Endodermal cell (in vitro differentiated cells): Measurements from ENCODE around the gene SNTB2. TPM values are rescaled to one million over a fixed set of nuclear protein-coding genes. Genes with fewer than 3 reads are reported as not detected.

Source experiments
- DNase-seq: peaks from one replicate; pipeline ENCODE4 v3.0.0-alpha.2; 2017
- H3K27ac ChIP-seq: 2 replicates; pipeline ENCODE4 v1.5.1; 2013; ENCODE audit warnings: mild to moderate bottlenecking, low read depth, low read length, moderate library complexity
- H3K27me3 ChIP-seq: 2 replicates; pipeline ENCODE4 v1.6.1; 2013; ENCODE audit warnings: mild to moderate bottlenecking, low read length, moderate library complexity; ENCODE audit not compliant: insufficient read depth, control insufficient read depth, poor library complexity, severe bottlenecking
- H3K36me3 ChIP-seq: 2 replicates; pipeline ENCODE4 v1.7.0; 2013; ENCODE audit warnings: mild to moderate bottlenecking, low read length, moderate library complexity; ENCODE audit not compliant: control insufficient read depth, insufficient read depth
- H3K4me1 ChIP-seq: one replicate; pipeline ENCODE4 v1.7.0; 2013; ENCODE audit warnings: low read length; ENCODE audit not compliant: control insufficient read depth, insufficient read depth
- H3K4me3 ChIP-seq: 2 replicates; pipeline ENCODE4 v1.5.1; 2013; ENCODE audit warnings: mild to moderate bottlenecking, low read length, moderate library complexity
- H3K9ac ChIP-seq: 2 replicates; pipeline ENCODE4 v1.6.1; 2013; ENCODE audit warnings: mild to moderate bottlenecking, low read length, moderate library complexity; ENCODE audit not compliant: poor library complexity, severe bottlenecking; ENCODE audit errors: extremely low read depth
- H3K9me3 ChIP-seq: 2 replicates; pipeline ENCODE4 v1.6.1; 2013; ENCODE audit warnings: mild to moderate bottlenecking, low read length, moderate library complexity; ENCODE audit not compliant: control insufficient read depth
- H3K27ac Mint-ChIP-seq: 2 replicates; pipeline ENCODE4 v1.8.0; 2020; ENCODE audit warnings: mixed read lengths
- H3K27me3 Mint-ChIP-seq: 2 replicates; pipeline ENCODE4 v1.8.0; 2021; ENCODE audit warnings: mild to moderate bottlenecking, mixed read lengths; ENCODE audit not compliant: insufficient read depth
- H3K36me3 Mint-ChIP-seq: 2 replicates; pipeline ENCODE4 v1.8.0; 2020; ENCODE audit warnings: low read depth, mixed read lengths
- H3K4me1 Mint-ChIP-seq: 2 replicates; pipeline ENCODE4 v1.8.0; 2020; ENCODE audit warnings: mixed read lengths
- H3K4me3 Mint-ChIP-seq: 2 replicates; pipeline ENCODE4 v1.8.0; 2020; ENCODE audit warnings: mild to moderate bottlenecking, moderate library complexity, mixed read lengths
- H3K9me3 Mint-ChIP-seq: 2 replicates; pipeline ENCODE4 v1.8.0; 2020; ENCODE audit warnings: mild to moderate bottlenecking, mixed read lengths
- WGBS, 2 experiments: methylation state at CpG; one replicate each; pipeline versions ENCODE4 v1.1.5 to v1.1.7; 2013; ENCODE audit warnings: missing lambda C conversion rate in 2 of 2, mixed read lengths in 1 of 2; ENCODE audit not compliant: insufficient coverage in 1 of 2, insufficient read length in 1 of 2; 5-methylcytosine and 5-hydroxymethylcytosine counted together
- total RNA-seq, 2 donors: library from RNA; stranded (reverse); fragmentation: NEBNext Ultra II Directional in 1 of 2; extraction: Animal tissue kit (Norgen Biotek cat#: 25700) in 1 of 2; gene quantifications; 2 replicates in 1 of 2; 3 replicates in 1 of 2; pipeline ENCODE4 v1.2.1, GENCODE V29; 2021
- TF ChIP-seq, protein P1 (sequence below): fragments of 200-600 bp; sonication (generic); conservative IDR thresholded peaks from 2 replicates; pipeline ENCODE4 v1.5.0; 2021; ENCODE audit warnings: antibody characterized with exemption, mild to moderate bottlenecking

SNTB2 gene
- total RNA-seq, 2 donors from 2014 or later = 15.4 to 24.1 TPM

DNA sequence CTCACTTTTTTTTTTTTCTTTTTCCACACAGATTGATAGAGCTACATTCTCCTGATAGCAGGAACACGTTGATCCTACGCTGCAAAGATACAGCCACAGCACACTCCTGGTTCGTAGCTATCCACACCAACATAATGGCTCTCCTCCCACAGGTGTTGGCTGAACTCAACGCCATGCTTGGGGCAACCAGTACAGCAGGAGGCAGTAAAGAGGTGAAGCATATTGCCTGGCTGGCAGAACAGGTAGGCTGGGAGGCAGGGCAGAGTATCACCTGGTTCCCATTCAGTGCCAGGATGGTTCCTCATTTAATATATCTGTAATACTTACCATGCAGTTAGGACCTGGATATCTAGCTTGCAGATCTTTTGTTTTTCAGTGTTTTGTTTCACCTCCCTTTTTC, 73.1 kb downstream of the SNTB2 start:
- 93 to 94% methylated on average over 3 to 4 of the region's 4 CpGs for WGBS, 2 experiments
- peak; percentile 53 for DNase-seq
- TF ChIP-seq, protein P1, sequence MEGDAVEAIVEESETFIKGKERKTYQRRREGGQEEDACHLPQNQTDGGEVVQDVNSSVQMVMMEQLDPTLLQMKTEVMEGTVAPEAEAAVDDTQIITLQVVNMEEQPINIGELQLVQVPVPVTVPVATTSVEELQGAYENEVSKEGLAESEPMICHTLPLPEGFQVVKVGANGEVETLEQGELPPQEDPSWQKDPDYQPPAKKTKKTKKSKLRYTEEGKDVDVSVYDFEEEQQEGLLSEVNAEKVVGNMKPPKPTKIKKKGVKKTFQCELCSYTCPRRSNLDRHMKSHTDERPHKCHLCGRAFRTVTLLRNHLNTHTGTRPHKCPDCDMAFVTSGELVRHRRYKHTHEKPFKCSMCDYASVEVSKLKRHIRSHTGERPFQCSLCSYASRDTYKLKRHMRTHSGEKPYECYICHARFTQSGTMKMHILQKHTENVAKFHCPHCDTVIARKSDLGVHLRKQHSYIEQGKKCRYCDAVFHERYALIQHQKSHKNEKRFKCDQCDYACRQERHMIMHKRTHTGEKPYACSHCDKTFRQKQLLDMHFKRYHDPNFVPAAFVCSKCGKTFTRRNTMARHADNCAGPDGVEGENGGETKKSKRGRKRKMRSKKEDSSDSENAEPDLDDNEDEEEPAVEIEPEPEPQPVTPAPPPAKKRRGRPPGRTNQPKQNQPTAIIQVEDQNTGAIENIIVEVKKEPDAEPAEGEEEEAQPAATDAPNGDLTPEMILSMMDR = peak; percentile 43
- Mint-ChIP-seq H3K4me3 (no peak overlapping the region), H3K36me3 (peaks cover 28% of the 10 kb centered on the region), H3K27ac (no peak overlapping the region), H3K4me1 (no peaks in the 10 kb centered on the region), H3K9me3 (no peaks in the 10 kb centered on the region), H3K27me3 (no peaks in the 10 kb centered on the region)
- Histone ChIP-seq H3K4me3 (no peak overlapping the region), H3K36me3 (peaks cover 28% of the 10 kb centered on the region), H3K4me1 (no peaks in the 10 kb centered on the region), H3K27ac (no peak overlapping the region), H3K27me3 (no peaks in the 10 kb centered on the region), H3K9ac (no peak overlapping the region), H3K9me3 (no peaks in the 10 kb centered on the region)

DNA sequence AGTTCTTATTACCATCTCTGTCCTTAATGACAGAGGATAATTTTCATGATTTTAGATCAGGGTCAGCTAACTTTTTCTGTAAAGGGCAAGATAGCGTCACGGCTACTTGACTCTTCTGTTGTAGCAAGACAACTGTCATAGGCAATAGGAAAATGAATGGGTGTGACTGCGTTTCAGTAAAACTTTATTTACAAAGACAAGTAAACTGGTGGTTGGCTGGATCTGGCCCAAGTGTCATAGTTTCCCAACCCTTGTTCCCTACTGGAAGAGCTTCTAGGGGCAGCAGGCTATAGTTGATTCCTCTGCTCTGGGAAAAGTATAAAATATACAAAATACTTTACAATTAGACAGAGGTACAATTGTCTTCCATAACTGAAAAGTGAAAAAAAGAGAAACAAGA, 73.5 kb downstream of the SNTB2 start:
- H3K27ac ChIP-seq = no peak overlapping the region
- 100% methylated on average over 1 to 3 of the region's 3 CpGs for WGBS, 2 experiments
- Mint-ChIP-seq H3K27ac (no peak overlapping the region), H3K36me3 (peaks cover 31% of the 10 kb centered on the region), H3K9me3 (no peaks in the 10 kb centered on the region), H3K27me3 (no peaks in the 10 kb centered on the region), H3K4me3 (no peak overlapping the region), H3K4me1 (no peaks in the 10 kb centered on the region)
- H3K4me3 ChIP-seq = no peak overlapping the region
- peaks cover 28% of the 10 kb centered on the region for H3K36me3 ChIP-seq
- H3K27me3 ChIP-seq = no peaks in the 10 kb centered on the region
- TF ChIP-seq, protein P1 = no peak
- no peak overlapping the region for H3K9ac ChIP-seq
- no peaks in the 10 kb centered on the region for H3K4me1 ChIP-seq
- H3K9me3 ChIP-seq = no peaks in the 10 kb centered on the region
- DNase-seq = no peak

DNA sequence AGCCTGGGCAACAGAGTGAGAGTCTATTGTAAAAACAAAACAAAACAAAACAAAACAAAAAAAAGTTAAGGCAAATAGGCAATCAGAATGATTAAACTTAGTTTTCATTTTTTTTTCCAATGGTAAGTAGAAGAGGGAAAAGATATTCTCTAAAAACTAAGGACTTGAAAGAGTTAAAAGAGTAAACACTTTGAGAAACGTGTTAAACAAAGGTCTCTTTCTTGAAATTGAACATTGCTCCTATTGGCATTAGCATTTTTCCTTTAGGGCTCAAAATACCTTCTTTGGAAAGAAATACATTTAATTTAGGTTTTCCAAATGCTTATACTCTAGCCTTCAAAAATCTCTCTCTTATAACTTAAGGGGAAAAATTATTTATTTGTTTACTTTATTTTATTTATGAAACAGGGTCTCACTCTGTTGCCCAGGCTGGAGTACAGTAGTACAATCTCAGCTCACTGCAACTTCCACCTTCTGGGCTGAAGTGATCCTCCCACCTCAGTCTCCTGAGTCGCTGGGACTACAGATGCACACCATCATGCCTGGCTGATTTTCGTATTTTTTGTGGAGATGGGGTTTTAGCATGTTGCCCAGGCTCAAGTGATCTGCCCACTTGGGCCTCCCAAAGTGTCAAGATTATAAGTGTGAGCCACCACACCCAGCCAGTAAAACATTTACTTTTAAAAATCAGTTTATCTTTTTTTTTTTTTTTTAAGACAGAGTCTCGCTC, 79.5 kb downstream of the SNTB2 start:
- H3K4me1 ChIP-seq = peaks cover 4% of the 10 kb centered on the region
- TF ChIP-seq, protein P1 = no peak
- H3K27ac ChIP-seq = no peak overlapping the region
- Mint-ChIP-seq H3K4me3 (no peak overlapping the region), H3K4me1 (peaks cover 3% of the 10 kb centered on the region), H3K27me3 (no peaks in the 10 kb centered on the region), H3K36me3 (peaks cover 39% of the 10 kb centered on the region), H3K27ac (no peak overlapping the region), H3K9me3 (no peaks in the 10 kb centered on the region)
- H3K4me3 ChIP-seq = no peak overlapping the region
- no peaks in the 10 kb centered on the region for H3K27me3 ChIP-seq
- WGBS, 2 experiments = 90 to 96% methylated on average over 3 to 4 of the region's 4 CpGs
- DNase-seq = no peak
- no peak overlapping the region for H3K9ac ChIP-seq
- H3K36me3 ChIP-seq = peaks cover 34% of the 10 kb centered on the region
- H3K9me3 ChIP-seq = no peaks in the 10 kb centered on the region
